ENCODE data around the gene OR2S2. TPM values are rescaled to one million over a fixed set of nuclear protein-coding genes. Genes with fewer than 3 reads are reported as not detected.

The OR2S2 gene
- total and polyA plus RNA-seq, 8 donors, result not detected

DNA sequence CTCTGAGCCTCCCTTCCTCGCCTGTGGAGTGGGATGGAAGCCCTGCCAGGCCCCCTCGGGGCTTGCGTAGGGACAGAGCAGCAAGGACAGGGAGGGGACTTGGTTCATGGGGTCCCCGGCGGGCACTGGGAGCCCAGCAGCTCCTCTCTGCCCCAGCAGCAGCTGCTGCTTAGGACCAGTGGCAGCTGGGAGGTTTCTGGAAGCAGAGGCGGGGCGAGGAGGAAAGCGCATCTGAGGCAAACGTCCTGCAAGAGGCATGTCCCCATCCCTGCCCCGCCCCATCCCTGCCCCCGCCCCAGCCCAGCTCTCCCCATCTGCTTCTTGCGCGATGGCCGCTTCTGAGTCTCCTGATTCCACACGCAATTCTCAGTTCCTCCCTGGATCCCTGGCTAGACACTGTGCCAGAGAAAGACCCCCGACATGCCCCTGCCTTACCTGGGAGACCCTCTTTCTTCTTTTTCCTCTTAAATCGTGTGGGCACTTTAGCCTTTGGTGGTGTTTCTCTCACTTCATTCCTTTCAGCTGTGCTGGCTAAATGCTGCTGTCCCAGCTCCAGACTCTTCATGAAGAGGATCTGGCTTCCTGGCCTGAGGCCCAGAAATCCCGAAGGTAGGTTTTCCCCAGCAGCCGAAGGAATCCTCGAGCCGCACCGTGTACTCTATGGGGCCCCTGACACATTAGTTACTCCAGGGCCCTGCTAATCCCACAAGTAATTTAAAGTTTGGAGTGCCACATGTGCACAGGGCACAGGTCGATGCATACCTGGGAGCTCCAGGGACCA lies 4.4 kb upstream of the OR2S2 start:
- peaks cover 0 to 10% (median 0%) of the 10 kb centered on the region in 3 donors for H3K27me3 ChIP-seq
- no peak for TF ChIP-seq EP300 (IDR thresholded peaks at IDR 0.05)
- no peak for TF ChIP-seq CTCF (IDR thresholded peaks at IDR 0.05)
- TF ChIP-seq POLR2AphosphoS5 (IDR thresholded peaks at IDR 0.05), result no peak
- TF ChIP-seq POLR2A (IDR thresholded peaks at IDR 0.05), result no peak
- DNase-seq, result peak in 1 of 2 donors; percentile 31
- H3K4me3 ChIP-seq, result no peak overlapping the region
- peak overlapping the region in 1 of 5 donors; percentile 37 for H3K27ac ChIP-seq
- peaks cover 0 to 11% (median 8%) of the 10 kb centered on the region in 4 donors for H3K4me1 ChIP-seq
- WGBS, 5 donors, result 44 to 76% (median 60%) methylated on average over 21 to 23 of the region's 23 CpGs
- no peaks in the 10 kb centered on the region for H3K36me3 ChIP-seq
- H3K9me3 ChIP-seq, result no peaks in the 10 kb centered on the region
- intact Hi-C loops (cut with DNase I; ENCODE audit: low total_unique reads), result no loop called here

- H3K4me3 ChIP-seq, result no peak overlapping the region
- H3K36me3 ChIP-seq, result no peaks in the 10 kb centered on the region
- H3K27me3 ChIP-seq, result peaks cover 0 to 15% (median 0%) of the 10 kb centered on the region in 3 donors
- no peak overlapping the region for H3K27ac ChIP-seq
- peak in 1 of 2 donors; percentile 66 for DNase-seq
- TF ChIP-seq POLR2A (IDR thresholded peaks at IDR 0.05), result no peak
- no peak for TF ChIP-seq POLR2AphosphoS5 (IDR thresholded peaks at IDR 0.05)
- no peak for TF ChIP-seq EP300 (IDR thresholded peaks at IDR 0.05)
- no peak for TF ChIP-seq CTCF (IDR thresholded peaks at IDR 0.05)
- 26 to 44% (median 29%) methylated on average over 3 of the region's 3 CpGs for WGBS, 5 donors
- intact Hi-C loops (cut with DNase I; ENCODE audit: low total_unique reads), result no loop called here
- peaks cover 0 to 11% (median 8%) of the 10 kb centered on the region in 4 donors for H3K4me1 ChIP-seq
- H3K9me3 ChIP-seq, result no peaks in the 10 kb centered on the region
Observed at GRCh38 chr9:35960039-35960655, 2.2 kb upstream of the OR2S2 start.

GRCh38 chr9:35956651-35957050 lies 1.3 kb downstream of the OR2S2 start:
- no peak for DNase-seq
- Histone ChIP-seq H3K27ac (no peak overlapping the region), H3K4me3 (no peak overlapping the region), H3K9me3 (no peaks in the 10 kb centered on the region), H3K36me3 (no peaks in the 10 kb centered on the region), H3K27me3 (peaks cover 0 to 15% (median 0%) of the 10 kb centered on the region in 3 donors), H3K4me1 (peaks cover 0 to 13% (median 3%) of the 10 kb centered on the region in 4 donors)
- WGBS, 5 donors, result 76 to 89% (median 80%) methylated on average over 5 of the region's 5 CpGs
- TF ChIP-seq POLR2AphosphoS5 (IDR thresholded peaks at IDR 0.05), result no peak
- TF ChIP-seq EP300 (IDR thresholded peaks at IDR 0.05), result no peak
- TF ChIP-seq CTCF (IDR thresholded peaks at IDR 0.05), result no peak
- TF ChIP-seq POLR2A (IDR thresholded peaks at IDR 0.05), result no peak
- intact Hi-C loops (cut with DNase I; ENCODE audit: low total_unique reads), result loop anchor here (5.0 kb wide), 1 partner anchor 66 kb away; no protein-coding TSS in a partner anchor

DNA sequence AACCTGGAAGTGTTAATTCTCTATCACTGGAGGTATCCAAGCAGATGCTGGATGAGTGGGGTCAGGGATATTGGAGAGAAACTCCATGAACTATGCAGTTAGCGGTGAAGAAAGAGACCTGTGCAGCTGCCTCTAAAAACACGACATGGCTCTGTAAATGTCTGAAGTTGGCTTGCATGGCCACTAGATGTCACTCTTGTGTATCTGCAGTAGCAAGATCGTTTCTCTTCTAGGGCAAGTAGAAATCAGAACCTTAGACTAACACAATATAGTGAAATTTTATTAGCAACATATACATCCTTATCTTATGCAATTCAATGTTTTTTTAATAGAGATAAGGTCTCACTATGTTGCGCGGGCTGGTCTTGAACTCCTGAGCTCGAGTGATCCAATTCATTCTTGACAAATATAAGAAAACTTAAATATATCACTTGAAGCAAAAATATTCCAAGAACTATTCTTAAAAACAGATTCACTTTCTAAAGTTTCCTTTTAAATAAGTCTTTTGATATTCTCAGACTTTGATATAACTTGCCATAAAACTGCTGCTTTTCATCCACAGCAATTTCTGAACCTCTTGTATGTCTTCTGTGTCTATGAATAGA lies 2.9 kb downstream of the OR2S2 start:
- Histone ChIP-seq H3K9me3 (no peaks in the 10 kb centered on the region), H3K27me3 (peaks cover 0 to 15% (median 0%) of the 10 kb centered on the region in 3 donors), H3K36me3 (no peaks in the 10 kb centered on the region), H3K4me1 (peaks cover 0 to 7% (median 0%) of the 10 kb centered on the region in 4 donors), H3K27ac (no peak overlapping the region), H3K4me3 (no peak overlapping the region)
- 5 to 7% (median 7%) methylated on average over 6 of the region's 6 CpGs for WGBS, 5 donors
- intact Hi-C loops (cut with DNase I; ENCODE audit: low total_unique reads), result loop anchor here (5.0 kb wide), 1 partner anchor 67 kb away; no protein-coding TSS in a partner anchor
- peak in 1 of 3 donors; percentile 39 for TF ChIP-seq POLR2AphosphoS5 (IDR thresholded peaks at IDR 0.05)
- TF ChIP-seq EP300 (IDR thresholded peaks at IDR 0.05), result no peak
- peak in 5 of 7 experiments; percentile 39 to 74 (median 69) for TF ChIP-seq CTCF (IDR thresholded peaks at IDR 0.05)
- TF ChIP-seq POLR2A (IDR thresholded peaks at IDR 0.05), result no peak
- DNase-seq, result peak; percentile 64 to 93

Data from stomach (tissue), 9 donors.